ENCODE results near the gene TSC1. TPM values are rescaled to one million over a fixed set of nuclear protein-coding genes. Genes with fewer than 3 reads are reported as not detected.

Gene TSC1
- total and polyA plus RNA-seq, 7 donors: 4.2 to 55.9 (median 35.3) TPM

DNA sequence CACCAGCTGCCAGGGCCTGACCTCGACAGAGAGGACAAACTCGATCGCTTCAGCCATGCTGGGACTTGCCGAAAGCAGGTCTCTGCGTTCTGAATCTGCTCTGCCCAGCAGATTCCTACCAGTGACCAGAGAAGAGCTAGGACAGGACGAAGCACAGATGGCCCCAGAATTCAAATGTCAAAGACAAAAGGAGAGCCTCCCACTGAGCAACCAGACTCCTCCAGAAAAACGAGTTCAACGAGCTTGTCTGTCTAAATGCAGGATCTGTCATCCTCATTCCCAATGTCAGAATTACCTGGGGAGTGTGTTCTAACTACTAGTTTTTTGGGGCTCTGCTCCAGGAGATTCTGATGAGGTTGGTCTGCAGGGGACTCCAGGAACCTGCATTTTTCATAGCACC is 79.7 kb downstream of the TSC1 start:
- TF ChIP-seq, protein P1, sequence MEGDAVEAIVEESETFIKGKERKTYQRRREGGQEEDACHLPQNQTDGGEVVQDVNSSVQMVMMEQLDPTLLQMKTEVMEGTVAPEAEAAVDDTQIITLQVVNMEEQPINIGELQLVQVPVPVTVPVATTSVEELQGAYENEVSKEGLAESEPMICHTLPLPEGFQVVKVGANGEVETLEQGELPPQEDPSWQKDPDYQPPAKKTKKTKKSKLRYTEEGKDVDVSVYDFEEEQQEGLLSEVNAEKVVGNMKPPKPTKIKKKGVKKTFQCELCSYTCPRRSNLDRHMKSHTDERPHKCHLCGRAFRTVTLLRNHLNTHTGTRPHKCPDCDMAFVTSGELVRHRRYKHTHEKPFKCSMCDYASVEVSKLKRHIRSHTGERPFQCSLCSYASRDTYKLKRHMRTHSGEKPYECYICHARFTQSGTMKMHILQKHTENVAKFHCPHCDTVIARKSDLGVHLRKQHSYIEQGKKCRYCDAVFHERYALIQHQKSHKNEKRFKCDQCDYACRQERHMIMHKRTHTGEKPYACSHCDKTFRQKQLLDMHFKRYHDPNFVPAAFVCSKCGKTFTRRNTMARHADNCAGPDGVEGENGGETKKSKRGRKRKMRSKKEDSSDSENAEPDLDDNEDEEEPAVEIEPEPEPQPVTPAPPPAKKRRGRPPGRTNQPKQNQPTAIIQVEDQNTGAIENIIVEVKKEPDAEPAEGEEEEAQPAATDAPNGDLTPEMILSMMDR (IDR thresholded peaks at IDR 0.05): no peak
- no peak for TF ChIP-seq POLR2AphosphoS5 (IDR thresholded peaks at IDR 0.05)
- no peak for TF ChIP-seq EP300 (IDR thresholded peaks at IDR 0.05)
- TF ChIP-seq POLR2A (IDR thresholded peaks at IDR 0.05): no peak
- intact Hi-C loops (cut with DNase I): no loop called here
- no peaks in the 10 kb centered on the region for H3K9me3 ChIP-seq
- no peaks in the 10 kb centered on the region for H3K36me3 ChIP-seq
- DNase-seq: no peak
- no peaks in the 10 kb centered on the region for H3K27me3 ChIP-seq
- peaks cover 0 to 1% (median 0%) of the 10 kb centered on the region in 4 donors for H3K4me1 ChIP-seq
- no peak overlapping the region for H3K4me3 ChIP-seq
- H3K27ac ChIP-seq: no peak overlapping the region
- WGBS, 2 donors: 72 to 78% methylated on average over 8 of the region's 8 CpGs

DNA sequence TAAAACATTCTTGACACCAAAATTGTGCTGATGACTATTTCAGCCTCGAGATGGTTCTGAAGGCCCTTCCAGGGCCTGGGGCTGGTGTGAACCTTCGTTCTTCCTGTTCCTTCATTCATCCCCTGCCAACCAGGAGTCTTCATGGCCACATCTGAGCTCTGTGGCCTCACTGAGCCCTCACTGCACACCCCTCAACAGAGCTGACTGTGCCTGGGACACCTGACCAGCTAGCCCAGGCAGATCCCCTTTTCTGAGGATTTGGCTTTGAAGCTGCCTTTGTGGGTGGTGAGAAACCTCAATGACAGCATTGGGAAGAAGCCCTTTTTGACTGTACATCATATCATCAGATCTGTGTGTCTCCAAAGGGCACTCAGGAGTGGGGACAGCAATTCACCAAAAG is 80.1 kb downstream of the TSC1 start:
- H3K36me3 ChIP-seq: no peaks in the 10 kb centered on the region
- H3K4me3 ChIP-seq: no peak overlapping the region
- no peak for DNase-seq
- H3K4me1 ChIP-seq: peaks cover 0 to 2% (median 0%) of the 10 kb centered on the region in 4 donors
- H3K27ac ChIP-seq: no peak overlapping the region
- H3K9me3 ChIP-seq: no peaks in the 10 kb centered on the region
- TF ChIP-seq EP300 (IDR thresholded peaks at IDR 0.05) (no peak), POLR2AphosphoS5 (IDR thresholded peaks at IDR 0.05) (no peak), POLR2A (IDR thresholded peaks at IDR 0.05) (no peak)
- TF ChIP-seq, protein P1 (IDR thresholded peaks at IDR 0.05): no peak
- no peaks in the 10 kb centered on the region for H3K27me3 ChIP-seq
- 75 to 80% methylated on average over 2 of the region's 2 CpGs for WGBS, 2 donors
- intact Hi-C loops (cut with DNase I): no loop called here

DNA sequence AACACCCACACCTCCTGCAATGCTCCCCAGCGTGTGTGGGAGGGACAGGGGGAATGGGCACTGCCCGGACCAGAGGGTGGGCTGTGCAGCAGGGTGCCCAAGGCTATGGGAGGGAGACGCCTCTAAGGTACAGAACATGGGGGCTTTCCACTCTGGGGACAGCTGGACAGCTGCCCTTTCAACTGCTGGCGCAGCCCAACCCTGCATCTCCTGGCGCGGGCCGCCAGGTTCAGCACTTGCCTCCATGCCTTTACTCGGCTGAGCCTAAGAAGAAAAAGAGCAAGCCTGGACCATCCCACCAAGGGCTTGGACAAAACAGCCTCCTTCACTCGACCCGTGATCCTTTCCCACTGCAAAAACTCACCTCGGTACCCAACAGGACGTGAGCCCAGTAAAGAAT is 81.3 kb downstream of the TSC1 start:
- intact Hi-C loops (cut with DNase I): no loop called here
- peaks cover 0 to 13% (median 2%) of the 10 kb centered on the region in 4 donors for H3K4me1 ChIP-seq
- 90 to 94% methylated on average over 12 of the region's 12 CpGs for WGBS, 2 donors
- no peaks in the 10 kb centered on the region for H3K36me3 ChIP-seq
- no peak for DNase-seq
- no peak overlapping the region for H3K4me3 ChIP-seq
- H3K9me3 ChIP-seq: no peaks in the 10 kb centered on the region
- H3K27me3 ChIP-seq: no peaks in the 10 kb centered on the region
- no peak overlapping the region for H3K27ac ChIP-seq
- TF ChIP-seq, protein P1 (IDR thresholded peaks at IDR 0.05): no peak
- no peak for TF ChIP-seq POLR2A (IDR thresholded peaks at IDR 0.05)
- no peak for TF ChIP-seq EP300 (IDR thresholded peaks at IDR 0.05)
- no peak for TF ChIP-seq POLR2AphosphoS5 (IDR thresholded peaks at IDR 0.05)

- Histone ChIP-seq H3K4me3 (no peak overlapping the region), H3K36me3 (no peaks in the 10 kb centered on the region), H3K4me1 (peaks cover 0 to 19% (median 7%) of the 10 kb centered on the region in 4 donors), H3K27me3 (no peaks in the 10 kb centered on the region), H3K27ac (no peak overlapping the region), H3K9me3 (no peaks in the 10 kb centered on the region)
- 63 to 83% methylated on average over 6 of the region's 6 CpGs for WGBS, 2 donors
- no peak for TF ChIP-seq POLR2A (IDR thresholded peaks at IDR 0.05)
- TF ChIP-seq, protein P1 (IDR thresholded peaks at IDR 0.05): no peak
- no peak for TF ChIP-seq POLR2AphosphoS5 (IDR thresholded peaks at IDR 0.05)
- TF ChIP-seq EP300 (IDR thresholded peaks at IDR 0.05): no peak
- intact Hi-C loops (cut with DNase I): no loop called here
- DNase-seq: no peak
Observed at GRCh38 chr9:132862533-132862932, 81.9 kb downstream of the TSC1 start.

GRCh38 chr9:132861666-132862065 is 82.8 kb downstream of the TSC1 start:
- H3K36me3 ChIP-seq: no peaks in the 10 kb centered on the region
- TF ChIP-seq EP300 (IDR thresholded peaks at IDR 0.05) (no peak), POLR2A (IDR thresholded peaks at IDR 0.05) (no peak), POLR2AphosphoS5 (IDR thresholded peaks at IDR 0.05) (no peak)
- TF ChIP-seq, protein P1 (IDR thresholded peaks at IDR 0.05): no peak
- H3K4me3 ChIP-seq: no peak overlapping the region
- intact Hi-C loops (cut with DNase I): no loop called here
- 77 to 96% methylated on average over 3 of the region's 3 CpGs for WGBS, 2 donors
- H3K4me1 ChIP-seq: peaks cover 0 to 28% (median 15%) of the 10 kb centered on the region in 4 donors
- DNase-seq: no peak
- H3K27ac ChIP-seq: no peak overlapping the region
- no peaks in the 10 kb centered on the region for H3K9me3 ChIP-seq
- no peaks in the 10 kb centered on the region for H3K27me3 ChIP-seq
